ENCODE data around the gene SHROOM1.
"Not testable (repeated sequence)": the region's sequence is repeated elsewhere in the genome, so short reads cannot be mapped to it uniquely, and the experiment has no call there.

The SHROOM1 gene

GRCh38 chr5:132865668-132866341 lies 35.4 kb upstream of the SHROOM1 start:
- TF ChIP-seq, protein P1, sequence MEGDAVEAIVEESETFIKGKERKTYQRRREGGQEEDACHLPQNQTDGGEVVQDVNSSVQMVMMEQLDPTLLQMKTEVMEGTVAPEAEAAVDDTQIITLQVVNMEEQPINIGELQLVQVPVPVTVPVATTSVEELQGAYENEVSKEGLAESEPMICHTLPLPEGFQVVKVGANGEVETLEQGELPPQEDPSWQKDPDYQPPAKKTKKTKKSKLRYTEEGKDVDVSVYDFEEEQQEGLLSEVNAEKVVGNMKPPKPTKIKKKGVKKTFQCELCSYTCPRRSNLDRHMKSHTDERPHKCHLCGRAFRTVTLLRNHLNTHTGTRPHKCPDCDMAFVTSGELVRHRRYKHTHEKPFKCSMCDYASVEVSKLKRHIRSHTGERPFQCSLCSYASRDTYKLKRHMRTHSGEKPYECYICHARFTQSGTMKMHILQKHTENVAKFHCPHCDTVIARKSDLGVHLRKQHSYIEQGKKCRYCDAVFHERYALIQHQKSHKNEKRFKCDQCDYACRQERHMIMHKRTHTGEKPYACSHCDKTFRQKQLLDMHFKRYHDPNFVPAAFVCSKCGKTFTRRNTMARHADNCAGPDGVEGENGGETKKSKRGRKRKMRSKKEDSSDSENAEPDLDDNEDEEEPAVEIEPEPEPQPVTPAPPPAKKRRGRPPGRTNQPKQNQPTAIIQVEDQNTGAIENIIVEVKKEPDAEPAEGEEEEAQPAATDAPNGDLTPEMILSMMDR (IDR thresholded peaks at IDR 0.05), result no peak
- Histone ChIP-seq H3K4me3 (peak overlapping the region; percentile 78), H3K27ac (peak overlapping the region; percentile 81 to 95)
- no peak for DNase-seq (ENCODE audit: low spot score)

DNA sequence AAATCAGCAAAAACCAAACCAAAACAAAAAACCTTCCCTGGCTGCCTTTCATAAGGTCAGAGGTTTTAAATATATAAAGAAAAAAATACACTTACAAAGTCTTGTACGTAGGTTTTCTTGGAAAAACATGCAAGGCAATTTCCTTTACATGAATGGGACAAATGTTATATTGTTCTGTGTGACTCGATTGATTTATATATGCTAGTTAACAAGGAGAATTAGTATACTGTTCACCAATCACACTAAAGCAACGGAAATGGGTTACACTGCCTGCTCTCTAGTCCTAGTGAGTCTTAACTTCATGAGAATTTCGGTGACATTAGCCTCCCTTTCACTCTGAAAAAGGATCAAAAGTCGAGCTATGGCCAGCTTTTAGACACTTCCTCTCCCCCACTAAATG lies 30.3 kb upstream of the SHROOM1 start:
- no peak for DNase-seq (ENCODE audit: low spot score)
- TF ChIP-seq, protein P1 (IDR thresholded peaks at IDR 0.05), result no peak
- H3K4me3 ChIP-seq, result no peak overlapping the region
- no peak overlapping the region for H3K27ac ChIP-seq

- H3K27ac ChIP-seq, result no peak overlapping the region
- H3K4me3 ChIP-seq, result no peak overlapping the region
- DNase-seq (ENCODE audit: low spot score), result no peak
- TF ChIP-seq, protein P1 (IDR thresholded peaks at IDR 0.05), result no peak
Measured at GRCh38 chr5:132859889-132860437, 29.5 kb upstream of the SHROOM1 start.

DNA sequence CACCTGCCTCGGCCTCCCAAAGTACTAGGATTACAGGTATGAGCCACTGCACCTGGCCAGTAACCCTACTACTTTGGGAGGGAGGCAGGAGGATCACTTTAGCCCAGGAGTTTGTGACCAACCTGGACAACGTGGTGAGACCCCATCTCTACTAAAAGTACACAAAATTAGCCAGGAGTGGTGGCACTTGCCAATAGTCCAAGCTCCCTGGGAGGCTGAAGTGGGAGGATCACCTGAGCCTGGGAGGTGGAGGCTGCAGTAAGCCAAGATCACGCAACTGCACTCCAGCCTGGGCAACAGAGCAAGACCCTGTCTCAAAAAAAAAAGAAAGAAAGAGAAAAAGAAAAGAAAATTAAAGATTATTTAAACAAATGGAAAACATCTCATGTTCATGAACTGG lies 25.6 kb upstream of the SHROOM1 start:
- TF ChIP-seq, protein P1 (IDR thresholded peaks at IDR 0.05), result no peak
- Histone ChIP-seq H3K4me3 (no peak overlapping the region), H3K27ac (no peak overlapping the region)
- DNase-seq (ENCODE audit: low spot score), result no peak

DNA sequence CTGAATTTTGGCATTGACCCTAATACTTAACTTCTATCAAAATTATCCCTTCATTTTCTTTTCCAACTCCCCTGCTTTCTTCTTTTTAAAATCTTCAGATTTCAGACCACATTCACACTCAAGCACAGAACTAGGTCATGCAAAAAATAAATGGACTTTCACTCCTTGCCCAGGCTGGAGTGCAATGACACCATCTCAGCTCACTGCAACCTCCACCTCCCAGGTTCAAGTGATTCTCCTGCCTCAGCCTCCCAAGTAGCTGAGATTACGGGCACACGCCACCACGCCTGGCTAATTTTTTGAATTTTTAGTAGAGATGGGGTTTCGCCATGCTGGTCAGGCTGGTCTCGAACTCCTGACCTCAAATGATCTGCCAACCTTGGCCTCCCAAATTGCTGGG lies 24.5 kb upstream of the SHROOM1 start:
- H3K4me3 ChIP-seq; DNase-seq (ENCODE audit: low spot score); H3K27ac ChIP-seq: not testable (repeated sequence)

- no peak for DNase-seq (ENCODE audit: low spot score)
- Histone ChIP-seq H3K27ac (no peak overlapping the region), H3K4me3 (no peak overlapping the region)
- TF ChIP-seq, protein P1 (IDR thresholded peaks at IDR 0.05), result no peak
Measured at GRCh38 chr5:132854301-132854700, 23.9 kb upstream of the SHROOM1 start.

DNA sequence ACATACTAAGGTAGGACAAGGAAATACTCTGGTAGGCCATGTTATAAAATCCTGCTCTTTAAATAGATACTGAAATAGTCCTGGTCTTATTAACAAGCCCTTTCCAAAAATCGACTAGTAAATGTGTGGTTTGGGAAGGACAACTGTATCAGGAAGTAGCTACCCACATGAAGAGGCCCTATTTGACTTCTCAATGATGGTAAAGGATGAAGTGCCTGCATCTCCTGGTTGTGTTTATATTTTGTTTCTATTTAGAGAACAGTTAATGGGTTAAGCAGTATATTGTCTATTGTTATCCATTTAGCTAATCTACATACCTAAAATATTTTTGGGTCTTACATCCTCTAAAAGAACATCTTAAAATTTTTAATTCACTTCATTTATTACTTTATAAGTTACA lies 23.3 kb upstream of the SHROOM1 start:
- no peak for DNase-seq (ENCODE audit: low spot score)
- TF ChIP-seq, protein P1 (IDR thresholded peaks at IDR 0.05), result no peak
- H3K27ac ChIP-seq, result no peak overlapping the region

More for the DNA sequence above, 23.3 kb upstream of the SHROOM1 start:
- H3K4me3 ChIP-seq, result no peak overlapping the region
